Left kidney (tissue), 2 donors: ENCODE data around the gene ORC1. TPM values are rescaled to one million over a fixed set of nuclear protein-coding genes. Genes with fewer than 3 reads are reported as not detected.

Source experiments
- DNase-seq: peaks from one replicate; pipeline ENCODE4 v3.0.0-alpha.2; 2013
- polyA plus RNA-seq: library from polyadenylated mRNA; unstranded; fragments of 120-200 nt; gene quantifications from one replicate; pipeline ENCODE4 v1.2.1, GENCODE V29; 2013; ENCODE audit not compliant: insufficient read length

Gene ORC1
- polyA plus RNA-seq, 1 donor = 10.4 TPM

- DNase-seq = no peak
These were observed 60.2 kb downstream of the ORC1 start for GRCh38 chr1:52343979-52344378.

- DNase-seq = no peak
These were observed 62.5 kb downstream of the ORC1 start for GRCh38 chr1:52341655-52342260.

- no peak for DNase-seq
These were observed 66.8 kb downstream of the ORC1 start for GRCh38 chr1:52337439-52337838.

GRCh38 chr1:52334906-52335528 is 69.2 kb downstream of the ORC1 start:
- no peak for DNase-seq

- no peak for DNase-seq
These were observed 71.8 kb downstream of the ORC1 start for GRCh38 chr1:52332411-52332810.

- DNase-seq = no peak
These were observed 75.6 kb downstream of the ORC1 start for GRCh38 chr1:52328615-52329014.

GRCh38 chr1:52325786-52326185 is 78.4 kb downstream of the ORC1 start:
- no peak for DNase-seq

- no peak for DNase-seq
These were observed 80.5 kb downstream of the ORC1 start for GRCh38 chr1:52323731-52324130.

Other genes with a start within 250 kb of the ORC1 start
- 37.8 TPM for gene CC2D1B, start 38.2 kb downstream of the ORC1 start, polyA plus RNA-seq
- 84.6 TPM for gene PRPF38A, start 179 bp upstream of the ORC1 start, polyA plus RNA-seq
- 136 TPM for gene TUT4, start 148.7 kb upstream of the ORC1 start, polyA plus RNA-seq
- gene GPX7, start 197.9 kb upstream of the ORC1 start, polyA plus RNA-seq = 69.1 TPM
- gene SHISAL2A, start 228.7 kb upstream of the ORC1 start, polyA plus RNA-seq = 2.2 TPM